Dedifferentiated amniotic fluid mesenchymal stem cell (primary cell): ENCODE measurements around the gene EWSR1.
"Not testable (repeated sequence)": the region's sequence is repeated elsewhere in the genome, so short reads cannot be mapped to it uniquely, and the experiment has no call there.

ENCODE experiments used
- DNase-seq: peaks from one replicate; pipeline ENCODE4 v3.0.0-alpha.2; 2016; ENCODE audit errors: extremely low spot score

The EWSR1 gene, protein sequence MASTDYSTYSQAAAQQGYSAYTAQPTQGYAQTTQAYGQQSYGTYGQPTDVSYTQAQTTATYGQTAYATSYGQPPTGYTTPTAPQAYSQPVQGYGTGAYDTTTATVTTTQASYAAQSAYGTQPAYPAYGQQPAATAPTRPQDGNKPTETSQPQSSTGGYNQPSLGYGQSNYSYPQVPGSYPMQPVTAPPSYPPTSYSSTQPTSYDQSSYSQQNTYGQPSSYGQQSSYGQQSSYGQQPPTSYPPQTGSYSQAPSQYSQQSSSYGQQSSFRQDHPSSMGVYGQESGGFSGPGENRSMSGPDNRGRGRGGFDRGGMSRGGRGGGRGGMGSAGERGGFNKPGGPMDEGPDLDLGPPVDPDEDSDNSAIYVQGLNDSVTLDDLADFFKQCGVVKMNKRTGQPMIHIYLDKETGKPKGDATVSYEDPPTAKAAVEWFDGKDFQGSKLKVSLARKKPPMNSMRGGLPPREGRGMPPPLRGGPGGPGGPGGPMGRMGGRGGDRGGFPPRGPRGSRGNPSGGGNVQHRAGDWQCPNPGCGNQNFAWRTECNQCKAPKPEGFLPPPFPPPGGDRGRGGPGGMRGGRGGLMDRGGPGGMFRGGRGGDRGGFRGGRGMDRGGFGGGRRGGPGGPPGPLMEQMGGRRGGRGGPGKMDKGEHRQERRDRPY

DNA sequence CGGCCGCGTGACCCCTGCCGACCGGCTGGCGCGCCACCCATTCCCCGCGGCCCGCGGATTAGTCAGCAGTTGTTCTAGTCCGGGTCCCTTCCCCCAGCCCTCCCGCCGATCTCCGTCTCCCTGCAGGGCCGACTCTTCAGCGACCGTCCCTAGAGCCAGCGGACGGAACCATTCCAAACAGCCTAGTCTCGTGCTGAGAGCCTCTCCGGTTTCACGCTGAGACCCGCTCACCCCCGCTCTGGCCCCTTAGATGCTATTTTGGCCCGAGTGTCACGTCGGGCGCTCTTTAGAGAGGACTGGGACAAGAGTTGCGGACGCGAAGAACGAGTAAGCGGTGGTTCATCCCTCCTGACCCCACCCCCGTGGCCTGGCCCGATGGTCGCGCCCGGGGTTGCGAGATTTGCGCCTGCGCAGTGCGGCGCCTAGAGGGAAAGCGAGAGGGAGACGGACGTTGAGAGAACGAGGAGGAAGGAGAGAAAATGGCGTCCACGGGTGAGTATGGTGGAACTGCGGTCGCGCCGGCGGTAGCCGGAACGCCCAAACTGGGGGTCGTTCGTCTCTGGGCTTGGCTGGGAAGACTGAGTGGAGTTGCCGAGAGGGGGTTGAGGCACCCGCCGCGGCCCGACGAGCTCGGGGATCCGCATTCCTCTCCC lies at the start of gene EWSR1, which contains the start of gene RHBDD3:
Gene EWSR1 (plus strand): TSS at position 411 of the 653 bp plus-strand sequence. CDS start 69 bp downstream, at position 480.
Gene RHBDD3 (minus strand): TSS at position 124 of the 653 bp plus-strand sequence. CDS start 2,355 bp downstream, outside the sequence.
- DNase-seq: peak; percentile 97

GRCh38 chr22:29218758-29219408 lies 49.2 kb upstream of the EWSR1 start:
- DNase-seq: no peak

DNA sequence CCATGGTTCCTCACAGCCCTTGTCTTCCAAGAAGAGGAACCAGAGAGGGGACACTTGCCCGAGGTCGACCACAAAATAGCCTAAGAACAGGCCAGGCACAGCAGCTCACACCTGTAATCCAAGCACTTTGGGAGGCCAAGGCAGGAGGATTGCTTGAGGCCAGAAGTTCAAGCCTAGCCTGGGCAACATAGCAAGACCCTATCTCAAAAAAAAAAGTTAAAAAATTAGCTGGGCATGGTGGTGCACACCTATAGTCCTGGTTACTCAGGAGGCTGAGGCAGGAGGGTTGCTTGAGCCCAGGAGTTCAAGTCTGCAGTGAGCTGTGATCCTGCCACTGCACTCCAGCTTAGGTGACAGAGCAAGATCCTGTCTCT lies 48.7 kb upstream of the EWSR1 start:
- DNase-seq: not testable (repeated sequence)

DNA sequence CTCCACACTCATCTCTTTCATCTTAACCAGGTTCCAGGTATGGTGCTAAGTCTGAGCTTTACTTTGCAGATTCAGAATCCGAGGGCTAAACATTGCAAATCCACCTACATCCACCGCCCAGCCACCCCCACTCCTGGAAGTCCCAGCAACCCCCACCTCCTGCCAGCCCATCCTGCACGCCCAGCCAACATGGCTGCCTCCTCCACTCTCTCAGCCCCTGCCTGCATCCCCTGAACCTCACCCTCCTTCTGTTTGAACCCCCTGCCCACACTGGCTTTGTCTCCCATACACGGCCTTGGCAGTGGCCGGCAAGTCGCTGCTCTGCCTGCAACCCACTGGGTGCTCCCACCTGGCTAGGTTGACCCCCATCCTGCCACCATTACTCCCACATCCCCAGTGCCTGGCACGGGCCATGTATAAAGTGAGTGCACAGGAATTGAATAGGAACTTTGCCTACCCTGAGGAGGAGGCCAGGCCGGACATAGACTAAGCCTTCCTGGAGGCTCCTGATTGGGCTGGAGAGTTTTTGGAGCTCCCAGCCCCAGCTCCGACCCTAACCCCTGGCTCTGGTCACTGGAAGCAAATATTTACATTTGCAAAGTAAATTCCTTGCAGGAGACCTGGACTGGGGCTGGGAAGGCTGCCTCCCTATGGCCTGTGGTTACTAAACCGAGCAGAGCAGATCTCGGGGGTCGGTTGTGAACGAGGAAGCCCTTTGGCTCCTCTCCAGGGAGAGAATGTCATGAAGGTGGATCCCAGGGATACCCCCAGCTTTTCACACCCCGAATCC lies 48.0 kb upstream of the EWSR1 start:
- no peak for DNase-seq

GRCh38 chr22:29224121-29224858 lies 43.8 kb upstream of the EWSR1 start:
- no peak for DNase-seq

DNA sequence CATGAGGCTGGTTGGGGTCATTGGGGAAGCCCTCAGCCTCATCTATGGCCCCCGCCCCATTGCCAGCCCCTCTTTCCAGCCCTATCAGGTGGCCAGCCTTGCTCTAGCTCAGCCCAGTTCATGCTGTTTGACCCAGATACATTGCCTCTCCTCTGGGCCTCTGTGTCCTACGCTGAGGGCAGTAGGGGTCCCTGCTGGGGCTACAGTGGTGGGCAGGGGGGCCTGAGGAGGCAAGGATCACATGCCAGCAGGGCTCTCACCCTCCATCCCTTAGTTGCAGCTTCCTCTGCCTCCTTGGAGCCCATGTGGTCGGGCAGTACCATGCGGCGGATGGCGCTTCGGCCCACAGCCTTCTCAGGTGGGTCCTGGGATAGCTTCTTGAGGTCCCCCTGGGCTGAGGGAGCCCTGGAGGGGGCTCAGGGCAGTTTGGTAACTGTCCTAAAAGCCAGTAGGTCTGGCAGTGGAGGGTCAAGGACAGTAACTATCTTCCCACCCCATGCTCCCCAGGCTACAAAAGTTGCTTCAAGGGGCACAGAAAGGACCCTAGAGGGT lies 43.1 kb upstream of the EWSR1 start:
- no peak for DNase-seq

DNA sequence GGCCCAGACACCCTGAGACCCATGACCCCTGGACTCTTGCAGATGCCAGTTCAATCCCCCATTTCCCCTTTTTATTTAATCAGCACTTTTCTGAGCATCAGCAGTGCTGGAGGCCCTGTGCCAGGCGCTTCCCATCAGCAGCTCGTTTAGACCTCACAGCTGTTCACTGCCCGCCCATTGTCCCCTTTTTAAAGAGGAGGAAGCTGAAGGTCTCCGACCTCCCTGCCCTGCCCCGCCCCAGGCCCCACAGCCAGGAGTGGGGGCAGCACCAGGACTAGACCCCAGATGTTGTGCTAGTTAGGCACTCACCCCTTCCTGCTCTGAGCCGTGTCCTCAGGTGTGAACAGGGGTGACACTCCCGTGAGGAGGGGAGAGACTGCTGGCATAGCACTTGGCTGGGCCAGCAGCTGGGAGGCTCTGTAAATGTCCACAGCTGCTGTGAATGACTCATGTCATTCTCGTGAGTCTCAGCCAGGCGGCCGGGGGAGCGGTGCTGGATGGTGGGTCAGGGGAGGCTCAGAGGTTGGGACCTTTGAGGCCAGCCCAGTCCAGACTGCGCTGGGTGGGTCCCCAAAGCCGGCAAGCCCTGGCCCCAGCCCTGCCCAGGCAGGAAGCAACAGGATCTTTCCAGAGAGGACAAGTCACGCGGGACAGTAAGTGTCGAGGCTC lies 42.5 kb upstream of the EWSR1 start:
- no peak for DNase-seq

DNA sequence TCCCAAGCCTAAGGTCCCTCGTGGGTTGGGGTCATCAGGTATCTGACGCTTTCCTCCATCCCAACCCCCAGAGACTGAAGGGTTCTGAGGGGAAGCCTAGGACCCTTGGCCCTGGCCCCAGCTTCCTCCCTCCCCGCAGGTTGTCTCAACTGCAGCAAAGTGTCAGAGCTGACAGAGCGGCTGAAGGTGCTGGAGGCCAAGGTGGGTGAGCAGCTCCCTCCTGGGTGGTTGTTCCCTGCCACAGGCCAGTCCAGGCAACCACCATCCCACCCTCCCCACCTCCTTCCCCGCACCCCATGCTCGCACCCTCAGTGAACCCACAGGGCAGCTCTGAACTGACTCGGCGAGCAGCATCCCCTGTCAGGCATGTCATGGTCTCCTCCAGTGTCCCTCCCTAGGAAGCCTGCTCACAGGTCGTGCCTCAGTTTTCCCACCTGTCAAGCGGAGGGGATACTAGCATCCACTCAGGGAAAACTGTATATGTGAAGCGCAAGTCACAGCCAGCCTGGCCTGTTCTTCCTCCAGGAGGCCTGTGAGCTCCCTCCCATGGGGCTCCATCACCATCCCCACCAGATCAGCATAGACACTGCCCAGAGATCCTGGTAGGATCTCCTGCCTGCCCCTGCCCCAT lies 41.6 kb upstream of the EWSR1 start:
- DNase-seq: no peak

DNA sequence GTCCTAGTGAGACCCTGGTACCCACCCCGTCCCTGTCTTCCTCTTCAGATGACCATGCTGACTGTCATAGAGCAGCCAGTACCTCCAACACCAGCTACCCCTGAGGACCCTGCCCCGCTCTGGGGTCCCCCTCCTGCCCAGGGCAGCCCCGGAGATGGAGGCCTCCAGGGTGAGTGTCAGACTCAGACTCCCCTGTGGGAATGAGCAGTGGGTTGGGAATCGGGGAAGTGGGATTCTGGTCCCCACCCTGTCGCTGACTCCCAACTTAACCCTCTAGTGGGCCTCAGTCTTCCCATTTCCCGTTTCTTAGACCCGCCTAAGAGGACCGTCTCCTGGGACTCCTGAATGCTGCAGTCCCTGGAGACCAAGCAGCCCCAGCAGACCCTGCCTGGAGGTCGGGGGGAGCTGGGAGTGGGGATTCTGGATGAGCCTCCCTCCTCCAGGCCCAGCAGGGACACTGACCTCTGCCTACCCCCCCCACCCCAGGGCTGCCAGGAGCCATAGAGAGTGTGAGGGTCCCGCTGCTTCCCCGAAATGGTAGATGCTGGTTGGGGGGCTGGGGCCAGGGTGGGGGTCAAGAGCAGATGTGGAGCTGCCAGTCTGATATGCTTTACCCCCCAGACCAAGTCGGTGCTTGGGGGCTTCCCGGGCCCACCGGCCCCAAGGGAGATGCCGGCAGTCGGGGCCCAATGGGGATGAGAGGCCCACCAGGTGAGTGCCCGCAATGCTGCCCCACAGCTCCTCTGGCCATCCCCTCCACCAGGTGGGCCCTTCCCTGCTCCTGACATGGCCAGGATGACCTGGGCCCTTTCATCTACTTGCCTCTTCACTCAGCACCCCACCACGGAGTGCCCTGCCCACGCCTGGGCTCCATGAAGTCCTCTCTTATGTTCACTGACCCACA lies 36.8 kb upstream of the EWSR1 start:
- DNase-seq: no peak

- no peak for DNase-seq
Observed at GRCh38 chr22:29231971-29232959, 35.8 kb upstream of the EWSR1 start.

GRCh38 chr22:29233277-29233877 lies 34.7 kb upstream of the EWSR1 start:
- no peak for DNase-seq

DNA sequence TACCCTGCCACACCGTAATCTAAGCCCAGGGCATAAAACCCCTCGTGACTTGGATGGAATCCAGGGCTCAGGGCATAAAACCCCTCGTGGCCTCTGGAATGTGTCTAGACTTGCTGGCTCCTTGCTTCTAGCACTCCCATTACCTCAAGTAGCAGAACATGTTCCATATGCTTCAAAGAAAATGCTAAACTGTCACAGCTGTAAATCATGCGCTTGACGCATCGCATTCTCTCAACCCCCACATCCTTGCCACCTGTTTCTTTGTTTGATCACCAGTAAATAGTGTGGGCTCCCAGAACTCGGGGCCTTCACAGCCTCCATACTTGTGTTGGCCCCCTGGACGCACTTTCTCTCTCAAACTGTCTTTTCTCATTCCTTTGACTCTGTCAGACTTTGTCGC lies 27.6 kb upstream of the EWSR1 start:
- not testable (repeated sequence) for DNase-seq

- DNase-seq: no peak
Observed at GRCh38 chr22:29243874-29244446, 24.1 kb upstream of the EWSR1 start.

DNA sequence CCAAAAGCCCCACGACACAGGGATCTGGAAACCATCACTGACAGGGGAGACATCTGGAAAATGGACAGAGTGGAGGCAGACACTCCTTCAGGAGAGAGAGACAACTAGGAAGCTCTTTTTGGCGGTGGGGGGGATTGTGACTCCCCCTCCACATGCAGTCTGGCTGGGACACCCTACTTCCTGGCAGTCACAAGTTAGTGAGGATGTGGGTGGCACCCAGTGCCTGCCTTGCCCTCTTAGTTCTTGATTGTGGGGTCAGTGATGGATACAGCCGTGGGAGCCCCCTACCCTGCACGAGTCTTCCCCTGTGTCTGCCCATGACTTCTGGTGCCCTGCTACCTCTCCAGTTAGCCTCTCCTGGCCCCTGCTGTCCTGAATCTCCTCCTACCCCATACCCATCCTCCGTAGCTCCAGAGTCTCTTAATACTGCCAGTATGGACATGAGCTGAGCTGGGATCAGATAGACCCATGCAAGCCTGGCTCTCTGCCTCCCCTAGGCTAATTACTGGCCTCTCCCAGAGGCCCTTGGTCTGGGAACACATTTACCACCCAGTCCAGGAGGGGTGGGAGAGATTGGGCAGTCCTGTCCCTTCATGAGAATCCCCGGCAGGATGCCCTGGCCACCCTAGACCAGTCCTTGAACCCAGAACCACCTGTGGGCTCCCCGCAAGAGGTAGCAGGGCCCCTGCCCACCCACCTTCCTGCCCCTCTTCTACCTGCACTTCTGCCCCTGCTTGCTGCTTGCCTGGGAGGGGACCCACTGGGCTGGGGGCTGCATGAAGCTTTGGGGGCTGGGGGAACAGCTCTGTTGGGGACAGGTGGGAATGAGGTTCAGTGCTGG lies 23.1 kb upstream of the EWSR1 start:
- DNase-seq: no peak
